SIG-M5 treated with dmso at 0.1 percent for 504 hours (cell line): ENCODE results near the gene IKZF1.

Source experiments
- DNase-seq: peaks from one replicate; lab custom pipeline; 2025; ENCODE audit not compliant: unreplicated experiment; lab: John Stamatoyannopoulos, UW

The IKZF1 gene

DNA sequence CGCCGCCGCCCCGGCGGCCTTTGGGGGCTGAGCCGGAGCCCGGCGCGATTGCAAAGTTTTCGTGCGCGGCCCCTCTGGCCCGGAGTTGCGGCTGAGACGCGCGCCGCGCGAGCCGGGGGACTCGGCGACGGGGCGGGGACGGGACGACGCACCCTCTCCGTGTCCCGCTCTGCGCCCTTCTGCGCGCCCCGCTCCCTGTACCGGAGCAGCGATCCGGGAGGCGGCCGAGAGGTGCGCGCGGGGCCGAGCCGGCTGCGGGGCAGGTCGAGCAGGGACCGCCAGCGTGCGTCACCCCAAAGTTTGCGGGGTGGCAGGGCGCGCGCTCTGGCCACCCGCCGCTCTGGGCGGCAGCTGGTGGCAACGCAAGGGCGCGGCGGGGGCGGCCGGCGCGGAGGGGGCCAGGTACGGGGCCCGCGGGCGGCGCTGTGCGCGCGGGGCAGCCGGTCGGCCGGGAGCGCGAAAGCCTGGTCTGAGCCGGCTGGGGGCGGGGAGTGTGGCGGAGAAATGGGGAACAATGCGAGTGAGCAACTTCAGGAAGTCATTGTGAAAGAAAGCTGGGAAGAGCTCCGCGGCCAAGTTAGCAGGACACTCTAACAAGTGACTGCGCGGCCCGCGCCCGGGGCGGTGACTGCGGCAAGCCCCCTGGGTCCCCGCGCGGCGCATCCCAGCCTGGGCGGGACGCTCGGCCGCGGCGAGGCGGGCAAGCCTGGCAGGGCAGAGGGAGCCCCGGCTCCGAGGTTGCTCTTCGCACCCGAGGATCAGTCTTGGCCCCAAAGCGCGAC is at the start of gene IKZF1:
Gene IKZF1, plus strand, starts transcription at position 588 of the 782 bp plus-strand sequence. CDS start 14,346 bp downstream, outside the sequence.
- DNase-seq = peak; percentile 96

DNA sequence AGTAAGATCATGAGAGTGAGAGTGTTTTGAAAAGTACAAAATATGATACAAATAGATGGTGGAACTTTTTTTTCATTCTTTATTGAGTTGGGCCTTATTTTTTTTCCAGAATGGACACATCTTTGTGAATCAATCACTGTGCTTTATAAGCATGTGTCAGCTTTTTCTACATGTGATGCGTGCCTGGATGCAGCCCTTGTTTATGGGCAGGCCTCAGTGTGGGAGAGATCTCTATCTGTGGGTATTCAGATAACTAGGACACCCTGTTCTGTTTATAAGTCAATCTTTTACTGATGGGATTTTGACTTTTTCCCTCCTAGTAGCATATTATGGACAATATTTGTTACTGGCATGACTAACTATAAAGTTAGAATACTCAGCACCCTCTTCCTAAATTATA is 42.9 kb upstream of the IKZF1 start:
- DNase-seq = no peak

DNA sequence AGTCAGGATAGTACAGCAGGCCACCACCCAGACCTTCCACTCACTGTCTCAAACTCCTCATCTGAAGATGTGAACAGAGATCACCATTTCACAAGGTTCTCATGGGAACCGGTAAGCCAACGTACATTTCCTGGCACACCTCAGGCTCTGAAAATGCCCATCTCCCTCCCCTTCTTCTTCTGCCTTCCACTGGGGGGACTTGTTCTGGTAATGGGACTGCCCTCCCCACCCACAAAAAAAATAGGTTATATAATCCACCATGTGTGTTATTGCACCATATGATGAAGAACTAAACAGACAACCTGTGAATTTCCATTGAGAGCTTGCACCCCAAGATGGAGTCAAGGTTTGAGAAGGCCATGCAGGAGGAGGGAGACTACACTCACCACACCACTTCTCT is 42.1 kb upstream of the IKZF1 start:
- DNase-seq = no peak

DNA sequence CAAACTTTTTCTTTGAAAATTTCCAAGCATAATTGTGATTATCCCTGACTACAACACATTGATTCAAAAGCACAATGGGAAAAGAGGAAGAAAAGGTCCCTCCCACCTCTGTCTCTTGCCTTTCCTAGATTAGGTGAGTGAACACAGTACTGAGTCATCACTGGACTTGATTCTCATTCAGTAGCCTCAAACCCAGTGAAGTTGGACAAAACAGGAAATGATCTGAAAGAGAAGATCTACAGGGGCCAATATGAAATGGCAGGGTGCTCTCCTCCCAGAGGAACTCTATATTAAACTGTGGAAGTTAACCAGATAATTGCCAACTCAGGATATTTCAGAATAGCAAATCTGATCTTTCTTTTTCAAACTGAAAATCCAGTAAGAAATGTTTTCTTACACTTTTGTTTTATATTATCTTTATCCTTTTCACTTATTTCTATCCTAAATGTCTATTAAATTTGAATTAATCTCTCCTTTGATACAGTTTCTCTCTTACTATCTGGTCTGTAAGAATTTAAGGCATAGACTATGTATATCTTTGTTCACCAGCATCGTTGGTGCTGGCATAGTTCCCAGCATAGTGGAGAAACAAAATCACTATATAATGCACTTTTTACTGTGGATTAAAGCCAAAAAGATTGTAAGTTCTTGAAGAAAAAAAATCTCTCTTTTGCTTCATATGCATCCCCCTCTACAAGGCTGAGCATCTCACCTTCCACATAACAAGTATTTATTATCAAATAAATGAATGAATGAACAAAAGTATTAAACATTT is 41.4 kb upstream of the IKZF1 start:
- peak; percentile 45 for DNase-seq

DNA sequence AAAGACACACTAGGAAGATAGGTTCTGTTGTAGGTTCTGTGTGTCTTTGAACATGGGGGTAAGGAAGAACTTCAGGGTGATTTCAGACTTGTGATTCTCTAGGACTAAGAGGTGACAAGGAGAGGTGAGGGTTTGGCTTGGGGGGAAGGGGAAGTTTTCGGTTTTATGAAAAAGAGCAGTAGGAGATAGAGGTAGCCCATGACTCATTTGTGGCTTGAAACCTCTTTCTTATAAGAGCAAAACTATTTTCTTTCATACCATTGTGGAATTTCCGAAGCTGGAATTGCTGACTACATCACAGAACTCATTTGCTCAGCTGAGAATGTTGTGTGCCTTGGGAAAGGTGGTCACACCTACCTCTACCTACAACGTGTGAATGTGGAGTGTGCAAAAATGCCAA is 39.6 kb upstream of the IKZF1 start:
- DNase-seq = peak; percentile 16

DNA sequence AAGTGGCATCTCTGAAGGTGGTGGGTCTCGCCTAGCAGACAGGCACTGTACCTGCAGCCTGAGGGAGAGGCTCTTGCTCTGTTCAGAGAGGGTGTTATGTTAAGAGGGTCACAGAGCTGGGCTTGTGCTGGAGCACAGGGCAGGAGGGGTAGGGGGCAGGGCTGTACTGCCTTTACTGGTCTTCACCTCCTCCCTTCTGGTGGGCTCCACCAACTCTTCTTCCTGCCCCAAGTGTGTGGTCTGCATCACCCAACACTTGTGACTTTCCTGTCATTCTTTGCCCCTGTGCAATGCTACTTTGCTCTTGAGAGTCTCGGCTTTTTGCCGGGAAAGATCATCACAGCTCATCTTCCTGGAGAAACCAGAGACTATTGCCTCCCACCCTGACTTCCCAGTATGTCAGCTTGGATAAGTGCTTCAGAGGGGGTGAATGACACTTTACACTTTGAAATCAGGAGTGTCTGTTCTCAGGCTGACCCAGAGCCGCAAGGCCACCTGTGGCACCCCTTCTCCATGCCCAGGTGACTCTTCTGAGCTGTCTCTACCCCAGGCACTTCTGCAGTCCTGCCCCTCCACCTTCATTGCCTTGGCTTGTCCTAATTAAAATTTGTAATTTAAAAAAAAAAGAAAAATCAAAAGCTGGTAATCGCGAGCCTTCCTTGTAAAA is 38.4 kb upstream of the IKZF1 start:
- no peak for DNase-seq

DNA sequence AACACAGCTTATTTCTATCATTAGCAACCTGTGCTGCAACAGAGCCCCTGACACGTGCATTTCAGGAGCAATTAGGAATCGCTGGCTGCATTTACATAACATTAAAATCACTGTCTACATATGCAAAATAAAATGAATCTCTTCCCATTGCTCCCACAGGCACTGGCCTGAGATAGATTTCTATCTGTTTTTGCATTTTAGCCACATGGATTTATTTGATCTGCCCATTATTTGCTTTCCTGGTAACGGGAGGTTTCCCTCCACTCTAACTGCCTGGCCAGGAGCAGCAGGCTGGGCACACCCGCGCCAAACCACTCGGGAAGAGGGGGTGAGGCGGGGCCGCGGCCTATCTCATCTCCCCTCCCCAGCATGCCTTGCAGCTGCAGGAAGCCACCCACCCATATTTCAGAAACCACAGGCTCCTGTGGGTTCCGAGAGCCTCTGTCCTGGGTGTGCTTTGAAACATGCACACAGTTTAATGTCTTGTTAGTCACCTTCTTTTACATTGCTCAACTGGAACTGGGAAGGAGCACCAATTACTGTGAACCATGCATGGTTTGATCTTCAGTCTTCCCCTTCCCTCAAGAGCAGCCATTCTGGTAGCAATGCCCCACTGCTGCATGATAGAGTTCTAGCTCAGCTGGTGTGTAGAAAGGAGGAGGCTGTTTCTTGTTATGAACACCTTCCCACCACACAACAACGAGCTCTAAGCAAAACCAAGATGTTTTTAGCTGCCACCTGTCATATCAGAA is 37.7 kb upstream of the IKZF1 start:
- DNase-seq = peak; percentile 97

DNA sequence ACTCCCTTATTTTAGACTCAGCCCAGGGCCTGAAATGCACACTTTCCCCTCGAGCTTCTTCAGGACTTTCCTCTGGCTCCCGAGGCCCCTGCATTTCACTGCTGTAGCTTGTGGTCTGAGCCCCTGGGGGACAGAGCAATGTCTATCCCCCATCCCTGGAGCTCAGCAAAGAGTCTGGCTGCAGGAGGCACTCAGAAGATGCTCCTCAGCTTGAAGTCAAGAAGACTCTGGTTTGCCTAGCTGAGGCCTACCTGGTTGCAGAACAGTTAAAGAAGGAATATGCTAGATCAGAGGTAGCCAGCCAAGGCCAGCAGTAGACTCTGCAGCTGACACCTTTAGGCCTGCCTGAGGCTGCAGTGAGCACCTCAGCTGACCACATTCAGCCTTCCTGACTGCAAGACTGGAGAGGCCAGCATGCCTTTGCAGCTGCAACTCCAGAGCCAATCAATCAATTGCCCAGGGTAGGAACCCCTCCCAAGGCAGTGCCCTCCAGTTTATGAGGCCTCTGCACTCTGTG is 36.9 kb upstream of the IKZF1 start:
- no peak for DNase-seq

DNA sequence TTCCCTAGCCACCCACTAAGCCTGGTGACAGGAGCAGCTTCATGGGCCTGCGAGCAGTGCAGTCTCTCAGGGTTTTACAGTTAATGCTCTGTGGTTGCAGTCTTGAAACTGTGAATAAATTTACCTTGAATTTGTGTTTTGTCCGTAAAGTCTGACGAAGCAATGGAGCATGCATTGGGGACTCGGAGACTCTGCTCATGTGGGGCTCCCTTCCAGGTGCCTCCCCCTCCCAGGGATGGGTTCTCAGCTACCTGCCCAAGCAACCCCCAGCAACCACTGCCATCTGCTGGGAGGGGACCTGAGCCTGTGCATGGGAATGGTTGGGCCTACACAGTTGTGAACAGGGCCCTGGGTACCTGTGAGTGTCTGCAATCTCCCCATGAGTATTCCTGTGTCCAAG is 36.3 kb upstream of the IKZF1 start:
- no peak for DNase-seq

DNA sequence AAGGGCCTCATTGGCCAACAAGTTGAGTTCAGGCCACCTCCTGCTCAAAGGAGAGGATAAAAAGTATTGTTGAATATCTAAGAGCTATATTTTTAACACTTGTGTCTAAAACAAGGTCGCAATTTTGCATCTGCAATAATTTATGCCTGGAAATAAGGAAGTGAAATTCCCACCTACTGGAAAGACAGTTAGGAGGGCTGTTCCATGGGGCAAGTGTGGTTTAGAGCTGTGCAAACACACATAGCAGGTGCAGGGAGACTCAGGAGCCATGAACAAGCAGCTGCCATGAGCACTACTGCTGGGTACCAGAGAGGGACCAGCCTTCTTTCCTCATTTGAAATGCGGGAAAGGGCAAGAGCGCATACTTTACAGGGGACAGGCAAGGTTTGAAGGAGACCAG is 35.5 kb upstream of the IKZF1 start:
- DNase-seq = peak; percentile 76

DNA sequence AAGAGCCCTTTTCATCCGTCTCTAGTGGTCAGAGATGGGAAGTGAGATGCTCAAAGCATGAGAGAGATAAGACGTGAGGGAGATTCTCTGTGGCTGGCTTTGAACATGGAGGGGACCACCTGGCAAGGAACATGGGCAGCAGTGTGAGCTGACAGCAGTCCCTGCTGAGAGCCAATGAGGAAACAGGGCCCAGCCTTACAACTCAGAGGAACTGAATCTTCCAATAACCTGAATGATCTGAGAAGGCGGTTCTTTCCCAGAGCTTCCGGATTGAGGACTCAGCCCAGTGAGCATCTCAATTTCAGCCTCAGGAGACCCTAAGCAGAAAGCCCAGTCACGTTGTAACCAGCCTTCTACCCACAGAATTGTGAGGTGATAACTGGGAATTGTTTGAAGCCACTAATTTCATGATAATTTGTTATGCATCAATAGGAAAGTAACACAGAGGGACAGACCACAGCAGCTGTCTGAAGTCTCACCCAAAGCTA is 33.9 kb upstream of the IKZF1 start:
- DNase-seq = no peak

DNA sequence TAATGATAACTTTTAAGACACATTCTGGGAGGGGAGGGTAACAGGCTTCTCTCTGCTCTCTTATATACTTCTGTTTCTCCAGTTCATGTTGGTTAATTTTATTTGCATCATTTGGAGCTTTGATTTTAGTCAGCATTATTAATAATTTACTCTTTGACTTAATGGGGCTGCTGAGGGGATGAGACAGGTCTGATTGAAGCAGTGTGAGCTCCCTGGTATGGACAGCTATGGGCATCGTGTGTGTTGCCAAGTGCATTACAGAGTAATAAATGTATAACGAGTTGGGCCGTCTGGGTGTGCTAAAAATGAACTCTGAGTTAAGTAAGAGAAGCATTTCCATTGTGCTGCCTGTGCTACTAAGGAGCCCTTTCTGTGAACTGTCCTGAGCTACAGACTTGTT is 31.7 kb upstream of the IKZF1 start:
- DNase-seq = no peak

DNA sequence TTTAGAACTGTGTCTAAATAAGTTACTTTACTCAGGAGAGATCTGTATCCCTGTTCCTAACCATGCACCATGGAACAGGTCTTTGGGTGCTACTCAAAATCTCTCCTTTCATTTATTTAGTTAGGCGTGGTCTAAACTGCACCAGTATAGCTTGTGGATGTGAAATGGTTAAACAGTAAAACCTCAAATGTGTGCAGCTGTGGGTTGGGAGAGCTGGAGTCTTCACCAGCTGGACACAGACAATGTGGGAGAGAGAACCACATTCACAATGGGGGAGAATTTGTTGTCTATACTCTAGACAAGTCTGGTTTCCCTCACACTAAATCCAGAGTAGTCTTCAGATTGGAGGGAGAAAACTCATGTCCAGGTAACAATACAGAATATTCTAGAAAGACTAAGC is 31.2 kb upstream of the IKZF1 start:
- DNase-seq = no peak

DNA sequence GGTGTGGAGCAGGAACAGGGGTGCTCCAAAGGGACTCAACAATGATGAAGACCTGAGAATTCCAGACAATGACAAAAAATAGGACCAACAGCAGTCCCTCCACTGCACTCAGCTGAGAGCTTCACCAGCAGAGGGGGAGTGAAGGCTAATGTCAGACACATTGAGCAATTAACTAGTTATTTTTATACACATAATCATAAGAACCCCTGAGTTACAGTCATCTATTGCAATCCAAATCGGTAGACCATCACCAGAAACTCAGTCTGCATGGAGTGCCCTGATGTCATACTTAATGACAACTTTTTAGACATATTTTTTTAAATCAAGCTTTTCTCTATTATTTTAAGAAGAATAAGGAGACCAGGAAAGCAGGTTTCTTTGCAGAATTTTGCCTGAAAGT is 30.6 kb upstream of the IKZF1 start:
- peak; percentile 84 for DNase-seq

DNA sequence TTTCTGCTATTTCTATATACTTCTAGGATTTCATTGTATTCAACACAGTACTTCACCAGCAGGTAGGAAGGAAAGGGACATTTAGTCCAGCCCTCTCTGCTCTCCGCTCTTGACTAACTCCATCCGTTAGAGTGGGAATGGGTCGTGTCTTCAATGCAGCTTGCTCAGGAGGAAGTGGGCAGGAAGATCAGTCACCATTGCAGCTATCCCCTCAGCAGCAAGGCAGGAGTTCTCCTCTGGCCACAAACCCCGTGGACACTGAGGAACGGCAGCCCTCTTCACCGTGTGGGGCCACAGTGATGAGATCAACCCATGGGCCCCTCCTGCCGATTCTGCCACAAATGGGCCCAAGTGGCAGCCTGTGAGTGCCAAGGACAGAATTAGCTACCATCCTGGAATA is 30.2 kb upstream of the IKZF1 start:
- DNase-seq = peak; percentile 48

DNA sequence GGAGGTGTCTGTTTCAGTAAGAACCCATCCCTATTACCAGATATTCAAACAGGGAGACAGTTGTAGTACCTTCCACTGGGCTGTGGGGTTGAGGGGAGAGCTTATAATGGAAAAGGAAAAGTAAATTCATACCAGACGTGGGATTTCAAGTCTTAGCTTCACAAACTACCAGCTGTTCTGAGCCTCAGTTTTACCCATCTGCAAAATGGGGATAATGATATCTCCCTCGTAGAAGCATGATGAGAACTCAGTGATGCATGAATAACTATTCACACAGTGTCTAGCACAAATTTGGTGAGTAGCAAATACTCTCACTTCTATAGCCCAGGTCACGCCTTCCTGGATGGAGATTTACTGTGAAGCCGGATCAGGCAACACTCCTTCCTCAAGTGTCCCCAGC is 29.1 kb upstream of the IKZF1 start:
- no peak for DNase-seq

DNA sequence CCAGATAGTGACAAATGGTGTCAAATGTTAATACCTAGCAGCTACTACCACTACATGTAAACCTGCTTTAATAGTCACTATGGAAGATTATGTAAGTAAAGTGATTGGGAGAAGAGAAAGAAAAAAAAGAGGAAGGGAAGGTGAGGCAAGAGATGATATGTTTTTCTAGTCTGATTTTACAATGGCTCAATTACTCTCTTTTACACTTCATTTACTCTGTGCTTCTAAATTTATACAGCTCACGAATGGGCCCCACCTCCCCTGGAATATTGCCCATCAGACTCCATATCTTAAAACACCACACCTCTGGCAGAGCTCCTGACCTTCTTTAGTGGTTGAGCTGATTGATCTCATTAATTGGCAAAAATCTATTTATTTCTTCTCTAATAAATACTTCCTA is 28.0 kb upstream of the IKZF1 start:
- peak; percentile 91 for DNase-seq

DNA sequence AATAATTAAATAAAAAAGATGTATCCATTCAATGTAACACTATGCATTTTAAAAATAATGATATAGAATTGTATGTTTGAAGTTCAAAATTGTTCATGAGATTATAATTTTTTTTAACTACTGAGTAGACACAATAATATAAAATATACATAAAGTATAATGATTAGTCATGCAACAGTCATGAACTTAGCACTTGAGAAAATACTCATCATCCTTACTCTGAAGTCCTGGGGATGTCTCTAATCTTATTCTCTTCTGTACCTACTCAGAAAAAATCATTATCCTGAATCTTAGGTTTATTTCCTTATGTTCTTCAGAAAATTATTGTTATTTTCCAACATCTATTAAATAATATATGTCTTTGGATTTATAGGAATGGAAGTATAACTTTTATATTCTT is 26.4 kb upstream of the IKZF1 start:
- DNase-seq = no peak

DNA sequence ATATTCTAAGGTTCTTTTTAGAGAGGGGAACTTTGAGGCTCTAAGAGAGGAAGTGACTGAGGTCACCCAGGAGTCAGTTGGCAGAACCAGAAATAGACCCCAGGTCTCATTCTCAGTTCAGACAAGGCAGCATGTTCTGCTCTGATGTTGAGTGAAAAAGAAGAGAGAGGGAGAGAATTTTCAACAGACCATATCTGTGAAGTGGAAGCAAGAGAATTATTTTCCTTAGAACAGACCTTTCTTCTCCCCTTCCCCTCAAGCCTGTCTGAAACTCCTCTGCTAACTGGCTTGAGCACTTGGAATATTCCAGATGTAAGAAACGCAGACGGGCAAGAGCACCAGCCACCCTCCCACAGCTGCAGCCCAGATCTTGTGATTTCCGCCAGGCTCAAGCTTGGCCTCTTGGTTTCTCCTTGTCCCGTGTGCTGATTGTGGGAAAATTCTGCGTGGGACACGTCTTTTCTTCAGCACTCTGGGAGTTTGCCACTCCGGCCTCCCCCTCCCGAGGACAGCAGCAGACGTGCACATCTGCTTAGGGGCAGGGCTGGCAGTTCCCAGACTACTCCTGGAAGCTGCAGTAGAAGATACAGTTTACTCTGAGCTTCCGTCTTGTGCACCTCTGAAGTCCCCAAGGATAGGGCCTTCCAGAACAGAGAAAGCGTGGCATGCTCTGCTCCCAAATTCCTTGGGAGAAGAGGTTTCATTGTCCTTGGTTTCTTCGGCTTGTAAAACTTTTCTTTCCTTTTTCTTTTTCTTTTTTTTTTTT is 22.7 kb upstream of the IKZF1 start:
- peak; percentile 86 for DNase-seq
